ENCODE measurements around the gene GOSR2.

GRCh38 chr17:46979147-46979863, 56.3 kb downstream of the GOSR2 start, which contains the start of gene RPRML:
- TF ChIP-seq POLR2A (IDR thresholded peaks at IDR 0.05; ENCODE audit: low read depth, low read length), result no peak
- TF ChIP-seq MAFK (IDR thresholded peaks at IDR 0.05; ENCODE audit: low read depth, low read length), result no peak
- TF ChIP-seq CTCF (conservative IDR thresholded peaks at IDR 0.05; ENCODE audit: low read depth, low read length), result no peak
- TF ChIP-seq RCOR1 (IDR thresholded peaks at IDR 0.05; ENCODE audit: insufficient replicate concordance, low read length), result no peak
- no peak for TF ChIP-seq MAZ (IDR thresholded peaks at IDR 0.05; ENCODE audit: borderline replicate concordance, low read depth, low read length)
- TF ChIP-seq RFX5 (IDR thresholded peaks at IDR 0.05; ENCODE audit: low read depth, low read length), result no peak
- no peak for TF ChIP-seq CHD1 (IDR thresholded peaks at IDR 0.05; ENCODE audit: low read depth, low read length)
- TF ChIP-seq ELK1 (IDR thresholded peaks at IDR 0.05; ENCODE audit: borderline replicate concordance, low read depth, low read length), result no peak
- no peak for TF ChIP-seq RAD21 (IDR thresholded peaks at IDR 0.05; ENCODE audit: low read length)
- TF ChIP-seq CEBPB (IDR thresholded peaks at IDR 0.05; ENCODE audit: low read depth, low read length), result no peak
- no peak for TF ChIP-seq FOS (IDR thresholded peaks at IDR 0.05; ENCODE audit: low read depth, low read length)
- TF ChIP-seq USF2 (IDR thresholded peaks at IDR 0.05; ENCODE audit: low read depth, low read length), result no peak
